HepG2 (cell line): ENCODE results near the gene ZC3H4. TPM values are rescaled to one million over a fixed set of nuclear protein-coding genes. Genes with fewer than 3 reads are reported as not detected.
A peak's percentile ranks its signal among the peaks of the same experiment; 100 is the strongest.

Source experiments
- ATF7-NPFF ChIP-seq: sonication (generic); formaldehyde crosslinking; IDR thresholded peaks from 2 replicates; pipeline ENCODE4 v1.8.1; 2023; ENCODE audit warnings: mild to moderate bottlenecking, low read depth, missing genetic modification reagents, moderate library complexity
- DNMT3B ChIP-seq: conservative IDR thresholded peaks from 2 replicates; pipeline ENCODE4 v1.6.1; 2016; ENCODE audit warnings: missing biosample characterization, control low read depth
- JUN ChIP-seq: sonication (generic); formaldehyde crosslinking; IDR thresholded peaks from 2 replicates; pipeline ENCODE4 v1.4.0; 2020; ENCODE audit warnings: mild to moderate bottlenecking, missing genetic modification reagents
- MEIS1 ChIP-seq: sonication (generic); formaldehyde crosslinking; IDR thresholded peaks from 2 replicates; pipeline ENCODE4 v1.9.0; 2021; ENCODE audit warnings: mild to moderate bottlenecking, missing genetic modification reagents, moderate library complexity, borderline replicate concordance
- MIER3 ChIP-seq: IDR thresholded peaks from 2 replicates; pipeline ENCODE4 v1.6.1; 2016; ENCODE audit warnings: missing compliant biosample characterization, borderline replicate concordance
- NFRKB ChIP-seq: fragments of 450-650 bp; IDR thresholded peaks from 2 replicates; pipeline ENCODE4 v1.6.1; 2017
- PATZ1 ChIP-seq: sonication (generic); formaldehyde crosslinking; IDR thresholded peaks from 2 replicates; pipeline ENCODE4 v1.4.0; 2020; ENCODE audit warnings: missing genetic modification reagents
- RFX3 ChIP-seq: IDR thresholded peaks from 2 replicates; pipeline ENCODE4 v1.6.1; 2016; ENCODE audit warnings: missing biosample characterization, missing genetic modification reagents
- SMAD9 ChIP-seq: sonication (generic); formaldehyde crosslinking; IDR thresholded peaks from 2 replicates; pipeline ENCODE4 v1.5.1; 2020; ENCODE audit warnings: mild to moderate bottlenecking, missing genetic modification reagents
- SP2 ChIP-seq: sonication (generic); formaldehyde crosslinking; IDR thresholded peaks from 2 replicates; pipeline ENCODE4 v1.5.1; 2020; ENCODE audit warnings: mild to moderate bottlenecking, missing genetic modification reagents
- SRSF4 ChIP-seq: fragments of 200-400 bp; formaldehyde crosslinking; IDR thresholded peaks from one replicate; pipeline ENCODE4 v1.6.1; 2018; ENCODE audit warnings: mild to moderate bottlenecking, low read depth, low read length, moderate library complexity; ENCODE audit not compliant: poor library complexity, severe bottlenecking
- ZFY ChIP-seq: sonication (generic); formaldehyde crosslinking; IDR thresholded peaks from 2 replicates; pipeline ENCODE4 v1.4.0; 2020; ENCODE audit warnings: missing genetic modification reagents
- ZNF576 ChIP-seq: sonication (generic); formaldehyde crosslinking; IDR thresholded peaks from 2 replicates; pipeline ENCODE4 v1.4.0; 2020; ENCODE audit warnings: mild to moderate bottlenecking, missing genetic modification reagents
- ZNF615 ChIP-seq: sonication (generic); formaldehyde crosslinking; IDR thresholded peaks from 2 replicates; pipeline ENCODE4 v1.5.0; 2020; ENCODE audit warnings: mild to moderate bottlenecking, missing genetic modification reagents, borderline replicate concordance
- ZNF788 ChIP-seq: sonication (generic); formaldehyde crosslinking; IDR thresholded peaks from 2 replicates; pipeline ENCODE4 v1.5.0; 2020; ENCODE audit warnings: mild to moderate bottlenecking, missing genetic modification reagents, borderline replicate concordance
- polyA plus RNA-seq, 8 experiments: library from polyadenylated mRNA; depleted of rRNA in 3 of 8; stranded (reverse) in 7 of 8; unstranded in 1 of 8; fragments of >200 nt; fragmentation: Illumina TruSeq in 4 of 8; extraction: Trizol in 4 of 8; gene quantifications; 2 replicates each; pipeline versions ENCODE4 v1.2.1 to v1.2.3, GENCODE V29; 2011 to 2016; ENCODE audit warnings: low read depth in 4 of 8, missing spikeins in 1 of 8, mixed read lengths in 1 of 8; ENCODE audit not compliant: insufficient read depth in 1 of 8
- total RNA-seq, 5 experiments: library from RNA; depleted of rRNA; stranded (reverse); fragments of >200 nt; fragmentation: Illumina TruSeq; extraction: Trizol; gene quantifications; 2 replicates each; pipeline ENCODE4 v1.2.3, GENCODE V29; 2016; ENCODE audit warnings: low read depth in 1 of 5
- TF ChIP-seq, protein P1 (sequence below): sonication (generic); formaldehyde crosslinking; IDR thresholded peaks from 2 replicates; pipeline ENCODE4 v1.8.0; 2022; ENCODE audit warnings: low read depth, missing genetic modification reagents
- TF ChIP-seq, protein P2 (sequence below): sonication (generic); formaldehyde crosslinking; IDR thresholded peaks from 2 replicates; pipeline ENCODE4 v1.9.0; 2021; ENCODE audit warnings: missing genetic modification reagents, borderline replicate concordance
- TF ChIP-seq, protein P3 (sequence below): sonication (generic); formaldehyde crosslinking; IDR thresholded peaks from 2 replicates; pipeline ENCODE4 v1.4.0; 2020; ENCODE audit warnings: low read depth, mild to moderate bottlenecking, missing genetic modification reagents
- TF ChIP-seq, protein P4 (sequence below): IDR thresholded peaks from 2 replicates; pipeline ENCODE4 v1.6.1; 2016
- TF ChIP-seq, protein P5 (sequence below): sonication (generic); formaldehyde crosslinking; IDR thresholded peaks from 2 replicates; pipeline ENCODE4 v1.5.0; 2020; ENCODE audit warnings: mild to moderate bottlenecking, missing genetic modification reagents

The ZC3H4 gene
- total and polyA plus RNA-seq, 2 of the 13 experiments (the other 11 are each of a cell fraction or from before 2014, with no cell fraction given), result 1.8 to 10.7 TPM

DNA sequence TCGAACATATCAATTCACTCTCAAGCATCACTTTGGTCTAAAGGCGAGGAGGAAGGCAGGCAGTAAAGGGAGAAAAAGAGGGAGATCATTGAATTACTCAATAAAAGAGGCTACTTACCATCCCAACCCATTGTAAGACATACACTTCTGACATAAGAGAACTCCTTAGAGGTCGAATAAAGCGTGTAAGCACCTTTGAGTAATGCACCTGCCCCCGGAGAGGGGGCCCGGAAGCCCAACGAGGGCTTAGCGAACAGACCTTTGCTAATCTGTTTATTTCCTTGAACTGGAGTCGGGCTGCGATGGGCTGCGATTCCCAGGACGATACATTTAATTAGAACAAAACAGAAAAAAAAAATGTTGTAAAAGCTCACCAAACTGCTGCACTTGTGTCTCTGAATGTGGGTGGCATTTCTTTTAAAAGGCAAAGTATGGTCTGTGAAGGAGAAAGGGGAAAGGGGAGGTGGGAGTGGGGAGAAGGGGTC, 3.0 kb downstream of the ZC3H4 start (continued):
- TF ChIP-seq SMAD9 (CRISPR knock-in tag), result no peak
- TF ChIP-seq MIER3, result 0 out of 2 replicates have a peak, but pooled peaks have one; percentile 14
- TF ChIP-seq SRSF4, result no peak
- no peak for TF ChIP-seq NFRKB
- TF ChIP-seq, protein P1, sequence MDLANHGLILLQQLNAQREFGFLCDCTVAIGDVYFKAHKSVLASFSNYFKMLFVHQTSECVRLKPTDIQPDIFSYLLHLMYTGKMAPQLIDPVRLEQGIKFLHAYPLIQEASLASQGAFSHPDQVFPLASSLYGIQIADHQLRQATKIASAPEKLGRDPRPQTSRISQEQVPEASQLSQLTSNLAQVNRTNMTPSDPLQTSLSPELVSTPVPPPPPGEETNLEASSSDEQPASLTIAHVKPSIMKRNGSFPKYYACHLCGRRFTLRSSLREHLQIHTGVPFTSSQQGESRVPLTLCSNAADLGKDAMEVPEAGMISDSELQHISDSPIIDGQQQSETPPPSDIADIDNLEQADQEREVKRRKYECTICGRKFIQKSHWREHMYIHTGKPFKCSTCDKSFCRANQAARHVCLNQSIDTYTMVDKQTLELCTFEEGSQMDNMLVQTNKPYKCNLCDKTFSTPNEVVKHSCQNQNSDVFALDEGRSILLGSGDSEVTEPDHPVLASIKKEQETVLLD (CRISPR knock-in tag), result no peak
- TF ChIP-seq ZFY (CRISPR knock-in tag), result no peak
- TF ChIP-seq ZNF788, result no peak
- TF ChIP-seq ZNF576 (CRISPR knock-in tag), result no peak
- TF ChIP-seq, protein P2, sequence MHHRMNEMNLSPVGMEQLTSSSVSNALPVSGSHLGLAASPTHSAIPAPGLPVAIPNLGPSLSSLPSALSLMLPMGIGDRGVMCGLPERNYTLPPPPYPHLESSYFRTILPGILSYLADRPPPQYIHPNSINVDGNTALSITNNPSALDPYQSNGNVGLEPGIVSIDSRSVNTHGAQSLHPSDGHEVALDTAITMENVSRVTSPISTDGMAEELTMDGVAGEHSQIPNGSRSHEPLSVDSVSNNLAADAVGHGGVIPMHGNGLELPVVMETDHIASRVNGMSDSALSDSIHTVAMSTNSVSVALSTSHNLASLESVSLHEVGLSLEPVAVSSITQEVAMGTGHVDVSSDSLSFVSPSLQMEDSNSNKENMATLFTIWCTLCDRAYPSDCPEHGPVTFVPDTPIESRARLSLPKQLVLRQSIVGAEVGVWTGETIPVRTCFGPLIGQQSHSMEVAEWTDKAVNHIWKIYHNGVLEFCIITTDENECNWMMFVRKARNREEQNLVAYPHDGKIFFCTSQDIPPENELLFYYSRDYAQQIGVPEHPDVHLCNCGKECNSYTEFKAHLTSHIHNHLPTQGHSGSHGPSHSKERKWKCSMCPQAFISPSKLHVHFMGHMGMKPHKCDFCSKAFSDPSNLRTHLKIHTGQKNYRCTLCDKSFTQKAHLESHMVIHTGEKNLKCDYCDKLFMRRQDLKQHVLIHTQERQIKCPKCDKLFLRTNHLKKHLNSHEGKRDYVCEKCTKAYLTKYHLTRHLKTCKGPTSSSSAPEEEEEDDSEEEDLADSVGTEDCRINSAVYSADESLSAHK (CRISPR knock-in tag), result no peak
- no peak for TF ChIP-seq RFX3 (CRISPR knock-in tag)
- 0 out of 2 replicates have a peak, but pooled peaks have one; percentile 46 for TF ChIP-seq PATZ1 (CRISPR knock-in tag)
- no peak for TF ChIP-seq JUN (CRISPR knock-in tag)
- TF ChIP-seq, protein P3, sequence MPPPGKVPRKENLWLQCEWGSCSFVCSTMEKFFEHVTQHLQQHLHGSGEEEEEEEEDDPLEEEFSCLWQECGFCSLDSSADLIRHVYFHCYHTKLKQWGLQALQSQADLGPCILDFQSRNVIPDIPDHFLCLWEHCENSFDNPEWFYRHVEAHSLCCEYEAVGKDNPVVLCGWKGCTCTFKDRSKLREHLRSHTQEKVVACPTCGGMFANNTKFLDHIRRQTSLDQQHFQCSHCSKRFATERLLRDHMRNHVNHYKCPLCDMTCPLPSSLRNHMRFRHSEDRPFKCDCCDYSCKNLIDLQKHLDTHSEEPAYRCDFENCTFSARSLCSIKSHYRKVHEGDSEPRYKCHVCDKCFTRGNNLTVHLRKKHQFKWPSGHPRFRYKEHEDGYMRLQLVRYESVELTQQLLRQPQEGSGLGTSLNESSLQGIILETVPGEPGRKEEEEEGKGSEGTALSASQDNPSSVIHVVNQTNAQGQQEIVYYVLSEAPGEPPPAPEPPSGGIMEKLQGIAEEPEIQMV (CRISPR knock-in tag), result no peak
- no peak for TF ChIP-seq ATF7-NPFF (CRISPR knock-in tag)
- TF ChIP-seq SP2, result no peak
- TF ChIP-seq MEIS1 (CRISPR knock-in tag), result no peak
- TF ChIP-seq DNMT3B (CRISPR knock-in tag), result 0 out of 2 replicates have a peak, but pooled peaks have one; percentile 22
- TF ChIP-seq, protein P4, sequence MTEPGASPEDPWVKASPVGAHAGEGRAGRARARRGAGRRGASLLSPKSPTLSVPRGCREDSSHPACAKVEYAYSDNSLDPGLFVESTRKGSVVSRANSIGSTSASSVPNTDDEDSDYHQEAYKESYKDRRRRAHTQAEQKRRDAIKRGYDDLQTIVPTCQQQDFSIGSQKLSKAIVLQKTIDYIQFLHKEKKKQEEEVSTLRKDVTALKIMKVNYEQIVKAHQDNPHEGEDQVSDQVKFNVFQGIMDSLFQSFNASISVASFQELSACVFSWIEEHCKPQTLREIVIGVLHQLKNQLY (CRISPR knock-in tag), result no peak
- TF ChIP-seq ZNF615, result no peak
- TF ChIP-seq, protein P5, sequence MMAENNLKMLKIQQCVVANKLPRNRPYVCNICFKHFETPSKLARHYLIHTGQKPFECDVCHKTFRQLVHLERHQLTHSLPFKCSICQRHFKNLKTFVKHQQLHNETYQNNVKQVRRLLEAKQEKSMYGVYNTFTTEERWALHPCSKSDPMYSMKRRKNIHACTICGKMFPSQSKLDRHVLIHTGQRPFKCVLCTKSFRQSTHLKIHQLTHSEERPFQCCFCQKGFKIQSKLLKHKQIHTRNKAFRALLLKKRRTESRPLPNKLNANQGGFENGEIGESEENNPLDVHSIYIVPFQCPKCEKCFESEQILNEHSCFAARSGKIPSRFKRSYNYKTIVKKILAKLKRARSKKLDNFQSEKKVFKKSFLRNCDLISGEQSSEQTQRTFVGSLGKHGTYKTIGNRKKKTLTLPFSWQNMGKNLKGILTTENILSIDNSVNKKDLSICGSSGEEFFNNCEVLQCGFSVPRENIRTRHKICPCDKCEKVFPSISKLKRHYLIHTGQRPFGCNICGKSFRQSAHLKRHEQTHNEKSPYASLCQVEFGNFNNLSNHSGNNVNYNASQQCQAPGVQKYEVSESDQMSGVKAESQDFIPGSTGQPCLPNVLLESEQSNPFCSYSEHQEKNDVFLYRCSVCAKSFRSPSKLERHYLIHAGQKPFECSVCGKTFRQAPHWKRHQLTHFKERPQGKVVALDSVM (CRISPR knock-in tag), result no peak
